Measurements from ENCODE around the gene SLC20A1.

DNA sequence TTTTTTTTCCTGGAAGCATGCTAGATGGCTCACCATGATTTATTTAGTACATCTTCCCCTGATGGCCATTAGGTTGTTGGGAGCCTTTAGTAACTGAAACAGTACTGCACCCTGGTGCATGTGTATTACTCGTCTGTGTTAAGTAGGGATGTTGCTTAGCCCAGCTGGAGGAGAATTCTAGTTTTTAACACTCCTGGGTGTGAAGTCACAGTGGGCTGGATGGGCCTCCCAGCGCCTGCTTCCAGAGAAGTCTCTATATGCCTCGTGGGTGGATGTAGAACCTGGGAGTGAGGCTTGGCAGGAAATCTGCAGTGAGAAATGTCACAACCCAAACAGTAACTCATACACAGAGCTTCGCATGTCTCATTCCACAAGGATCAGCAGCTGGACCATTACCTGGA, 46.1 kb downstream of the SLC20A1 start:
- no peak for TF ChIP-seq POLR2A (IDR thresholded peaks at IDR 0.05)
- TF ChIP-seq, protein P1, sequence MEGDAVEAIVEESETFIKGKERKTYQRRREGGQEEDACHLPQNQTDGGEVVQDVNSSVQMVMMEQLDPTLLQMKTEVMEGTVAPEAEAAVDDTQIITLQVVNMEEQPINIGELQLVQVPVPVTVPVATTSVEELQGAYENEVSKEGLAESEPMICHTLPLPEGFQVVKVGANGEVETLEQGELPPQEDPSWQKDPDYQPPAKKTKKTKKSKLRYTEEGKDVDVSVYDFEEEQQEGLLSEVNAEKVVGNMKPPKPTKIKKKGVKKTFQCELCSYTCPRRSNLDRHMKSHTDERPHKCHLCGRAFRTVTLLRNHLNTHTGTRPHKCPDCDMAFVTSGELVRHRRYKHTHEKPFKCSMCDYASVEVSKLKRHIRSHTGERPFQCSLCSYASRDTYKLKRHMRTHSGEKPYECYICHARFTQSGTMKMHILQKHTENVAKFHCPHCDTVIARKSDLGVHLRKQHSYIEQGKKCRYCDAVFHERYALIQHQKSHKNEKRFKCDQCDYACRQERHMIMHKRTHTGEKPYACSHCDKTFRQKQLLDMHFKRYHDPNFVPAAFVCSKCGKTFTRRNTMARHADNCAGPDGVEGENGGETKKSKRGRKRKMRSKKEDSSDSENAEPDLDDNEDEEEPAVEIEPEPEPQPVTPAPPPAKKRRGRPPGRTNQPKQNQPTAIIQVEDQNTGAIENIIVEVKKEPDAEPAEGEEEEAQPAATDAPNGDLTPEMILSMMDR (IDR thresholded peaks at IDR 0.05) = no peak

Data from thyroid gland (tissue), 4 donors.